Activated naive CD8-positive, alpha-beta T cell treated with anti-CD3 and anti-CD28 coated beads, Interleukin-2, amount 10 ng/mL, durations not matched to agents 7 days and 5 days (primary cell): Measurements from ENCODE around the gene AHDC1. TPM values are rescaled to one million over a fixed set of nuclear protein-coding genes. Genes with fewer than 3 reads are reported as not detected.

Source experiments
- ATAC-seq: fragments of 150-1000 bp; cut with Tn5 transposase; one replicate; pipeline ENCODE4 v1.10.0; 2021; ENCODE audit warnings: low read depth, moderate library complexity
- POLR2A ChIA-PET: fragments of 350-600 bp; sonication (Branson Sonifier 250); formaldehyde crosslinking; loops from one replicate; lab custom pipeline; 2021; ENCODE audit warnings: antibody characterized with exemption; lab: Charles Lee
- DNase-seq: peaks from one replicate; pipeline ENCODE4 v3.0.0; 2021
- H3K27ac Mint-ChIP-seq: one replicate; pipeline ENCODE4 v1.8.0; 2022; ENCODE audit warnings: mild to moderate bottlenecking, mixed read lengths
- H3K27me3 Mint-ChIP-seq: one replicate; pipeline ENCODE4 v1.8.0; 2022; ENCODE audit warnings: mild to moderate bottlenecking, moderate library complexity, mixed read lengths
- H3K36me3 Mint-ChIP-seq: one replicate; pipeline ENCODE4 v1.8.0; 2021; ENCODE audit warnings: mild to moderate bottlenecking, mixed read lengths
- H3K4me1 Mint-ChIP-seq: one replicate; pipeline ENCODE4 v1.8.0; 2021; ENCODE audit warnings: mixed read lengths
- H3K4me3 Mint-ChIP-seq: one replicate; pipeline ENCODE4 v1.8.0; 2022; ENCODE audit warnings: mild to moderate bottlenecking, moderate library complexity, mixed read lengths
- H3K9me3 Mint-ChIP-seq: one replicate; pipeline ENCODE4 v1.8.0; 2021; ENCODE audit warnings: mixed read lengths
- total RNA-seq, 2 experiments: library from RNA; stranded (reverse); gene quantifications; one replicate each; pipeline ENCODE4 v1.2.3, GENCODE V29; 2021

The AHDC1 gene
- total RNA-seq, 2 experiments from 2014 or later: 21.6 to 22.2 TPM

DNA sequence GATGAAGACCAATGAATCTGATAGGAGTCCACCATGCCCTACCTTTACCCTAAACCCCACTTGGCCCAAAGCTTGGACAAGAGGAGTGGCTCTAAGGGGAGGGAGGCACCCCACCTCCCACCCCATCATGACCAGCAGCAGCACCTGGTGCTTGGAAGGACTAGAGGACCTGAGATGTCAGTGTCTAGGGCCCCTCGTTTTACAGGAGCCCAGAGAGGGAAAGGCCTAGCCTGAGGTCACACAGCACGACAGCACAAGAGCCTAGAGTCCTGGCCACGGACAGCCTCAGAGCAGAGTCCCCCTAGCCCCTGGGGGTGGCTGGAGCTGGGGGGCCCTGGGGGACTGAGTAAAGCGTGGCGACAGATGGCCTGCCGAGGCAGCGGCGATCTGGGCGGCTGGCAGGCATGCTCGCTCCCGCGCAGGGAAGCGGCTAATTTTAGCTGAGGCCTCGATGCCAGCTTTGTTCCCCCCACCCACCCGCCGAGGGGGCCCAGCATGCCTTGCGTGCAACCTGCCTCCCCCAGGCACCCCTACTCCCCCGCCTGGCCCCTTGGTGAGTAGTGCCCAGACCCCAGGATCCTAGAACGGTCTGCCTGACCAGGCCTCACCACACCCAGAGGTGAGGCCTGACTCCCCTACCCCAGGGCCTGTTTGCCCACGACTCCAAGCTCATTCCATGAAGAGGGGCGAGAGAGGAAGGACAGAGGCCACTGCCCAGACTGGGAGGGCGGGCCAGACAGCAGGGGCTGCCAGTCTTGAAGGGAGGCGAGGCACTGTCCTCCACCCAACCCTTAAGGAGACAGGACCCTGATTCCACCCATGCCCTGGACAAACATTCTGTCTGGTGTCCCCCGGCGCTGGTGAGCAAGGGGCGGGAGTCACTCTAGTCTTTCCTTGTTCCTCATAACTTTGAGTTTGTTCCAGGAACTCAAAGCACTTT is 39.0 kb downstream of the AHDC1 start:
- Mint-ChIP-seq H3K4me3 (no peak overlapping the region), H3K36me3 (no peaks in the 10 kb centered on the region), H3K9me3 (no peaks in the 10 kb centered on the region), H3K27me3 (no peaks in the 10 kb centered on the region), H3K4me1 (peaks cover 23% of the 10 kb centered on the region), H3K27ac (no peak overlapping the region)
- ATAC-seq: no peak
- no peak for DNase-seq
- POLR2A ChIA-PET: interaction anchor here (0.9 kb wide), 1 partner anchor 32 kb away, joined by 3 read pairs; no protein-coding TSS in a partner anchor

DNA sequence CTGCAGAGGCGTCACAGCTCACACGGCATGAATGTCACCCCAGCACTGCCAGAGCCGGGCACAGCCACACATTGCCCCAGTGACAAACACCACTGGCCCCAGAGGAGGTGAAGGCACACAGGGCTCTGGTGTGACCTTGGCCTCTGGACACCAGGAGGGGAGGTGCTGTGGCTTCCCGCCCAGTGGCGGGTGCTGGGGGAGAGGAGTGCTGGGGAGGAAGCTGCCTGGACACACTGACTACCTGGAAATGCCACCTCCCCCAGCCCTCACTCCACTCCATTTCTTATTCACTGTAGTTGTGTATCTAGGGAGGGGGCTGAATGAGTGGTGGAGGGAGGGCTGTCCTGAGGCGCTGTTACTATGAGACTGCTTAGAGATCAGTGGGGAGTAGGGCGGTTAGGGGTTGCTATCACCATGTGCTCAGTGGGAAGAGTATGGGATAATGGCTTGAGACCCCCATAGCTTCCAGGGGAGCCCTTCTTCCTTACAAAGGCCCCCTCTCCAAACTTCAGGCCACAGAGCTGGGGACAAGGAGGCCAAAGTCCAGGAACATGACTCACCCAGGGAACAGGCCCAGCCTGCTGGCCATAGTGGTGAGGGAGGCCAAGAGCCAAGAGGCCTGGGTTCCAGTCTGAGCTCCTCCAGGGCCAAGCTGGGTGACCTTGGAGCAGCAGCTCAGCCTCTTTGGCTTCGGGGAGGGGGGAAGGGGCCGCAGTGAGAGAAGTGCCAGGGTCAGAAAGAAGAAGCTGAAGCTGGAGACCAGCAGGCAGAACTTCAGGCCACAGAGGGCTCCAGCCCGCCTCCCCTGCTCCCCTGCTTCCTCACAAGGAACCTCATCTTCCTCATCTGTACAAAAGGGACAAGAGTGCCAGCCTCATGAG is 40.1 kb downstream of the AHDC1 start:
- Mint-ChIP-seq H3K4me1 (peaks cover 21% of the 10 kb centered on the region), H3K4me3 (no peak overlapping the region), H3K27me3 (no peaks in the 10 kb centered on the region), H3K9me3 (no peaks in the 10 kb centered on the region), H3K27ac (peak overlapping the region; percentile 13), H3K36me3 (no peaks in the 10 kb centered on the region)
- DNase-seq: no peak
- no peak for ATAC-seq
- POLR2A ChIA-PET: no interaction called here

DNA sequence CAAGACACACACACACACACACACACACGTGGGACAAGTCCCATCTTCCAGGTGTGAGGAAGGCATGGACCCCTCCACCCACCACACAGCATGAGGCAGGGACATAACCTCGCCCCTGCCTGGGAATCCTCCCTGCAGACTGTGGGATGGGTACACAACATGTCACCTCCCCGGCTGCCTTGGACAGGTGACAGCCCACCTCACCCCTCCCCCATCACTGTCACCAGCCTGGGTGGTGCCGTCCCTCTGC is 40.7 kb downstream of the AHDC1 start:
- no peak overlapping the region for H3K4me3 Mint-ChIP-seq
- no peak overlapping the region for H3K27ac Mint-ChIP-seq
- no peaks in the 10 kb centered on the region for H3K27me3 Mint-ChIP-seq
- no peak for DNase-seq
- POLR2A ChIA-PET: no interaction called here
- peaks cover 21% of the 10 kb centered on the region for H3K4me1 Mint-ChIP-seq
- no peak for ATAC-seq
- no peaks in the 10 kb centered on the region for H3K9me3 Mint-ChIP-seq
- no peaks in the 10 kb centered on the region for H3K36me3 Mint-ChIP-seq

DNA sequence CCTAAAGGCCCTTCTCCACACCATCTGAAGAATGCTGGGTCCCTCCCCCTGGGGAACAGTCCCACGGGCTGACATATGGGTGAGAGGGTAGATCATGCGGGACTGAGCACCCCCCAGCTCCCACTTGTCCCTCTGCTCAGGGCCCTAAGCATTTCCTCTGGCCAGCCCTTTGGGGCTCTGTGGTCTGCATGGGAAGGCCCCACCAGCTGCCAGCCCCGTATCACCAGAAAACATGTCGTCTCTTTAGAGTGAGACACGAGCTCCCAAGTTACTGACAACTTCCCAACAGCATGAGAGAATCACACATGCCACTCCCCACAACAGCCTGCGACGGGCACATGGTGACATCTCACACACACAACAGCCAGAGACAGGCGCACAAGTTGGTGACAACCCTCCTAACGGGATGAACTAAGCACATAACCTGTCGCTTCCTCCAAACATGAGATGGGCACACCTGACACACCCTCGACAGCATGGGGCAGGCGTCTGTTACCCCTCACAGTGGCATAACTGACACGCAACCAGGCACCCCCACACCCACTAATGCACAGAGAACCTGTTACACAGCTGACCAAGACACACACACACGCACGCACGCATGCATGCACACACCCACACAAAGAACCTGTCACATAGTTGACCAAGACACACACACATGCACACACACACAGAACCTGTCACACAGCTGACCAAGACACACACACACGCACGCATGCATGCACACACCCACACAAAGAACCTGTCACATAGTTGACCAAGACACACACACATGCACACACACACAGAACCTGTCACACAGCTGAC is 41.2 kb downstream of the AHDC1 start:
- no peaks in the 10 kb centered on the region for H3K27me3 Mint-ChIP-seq
- H3K4me1 Mint-ChIP-seq: peaks cover 18% of the 10 kb centered on the region
- no peaks in the 10 kb centered on the region for H3K36me3 Mint-ChIP-seq
- DNase-seq: no peak
- H3K9me3 Mint-ChIP-seq: no peaks in the 10 kb centered on the region
- ATAC-seq: no peak
- H3K4me3 Mint-ChIP-seq: no peak overlapping the region
- H3K27ac Mint-ChIP-seq: no peak overlapping the region
- POLR2A ChIA-PET: no interaction called here

DNA sequence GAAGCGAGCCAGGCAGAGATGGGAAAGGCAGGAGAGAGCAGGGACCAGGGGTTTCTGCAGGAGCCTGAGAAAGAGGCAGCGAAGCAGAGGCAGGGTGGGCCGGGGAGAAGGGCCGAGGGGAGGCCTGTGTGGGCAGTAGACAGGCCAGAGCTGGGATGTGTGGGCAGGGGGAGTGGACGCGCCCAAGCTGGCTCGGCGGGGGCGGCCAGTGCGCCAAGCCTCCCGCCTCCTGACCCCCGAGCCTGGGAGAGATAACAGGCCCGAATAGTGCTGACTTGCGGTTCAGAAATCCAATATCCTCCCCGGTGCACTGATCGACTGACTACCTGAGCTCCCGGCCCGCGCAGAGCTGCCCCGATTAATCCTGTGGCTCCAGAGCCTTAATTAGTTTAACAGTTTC is 41.9 kb downstream of the AHDC1 start:
- Mint-ChIP-seq H3K9me3 (no peaks in the 10 kb centered on the region), H3K36me3 (peaks cover 1% of the 10 kb centered on the region), H3K4me3 (no peak overlapping the region), H3K27me3 (no peaks in the 10 kb centered on the region), H3K4me1 (peaks cover 24% of the 10 kb centered on the region), H3K27ac (no peak overlapping the region)
- no peak for DNase-seq
- POLR2A ChIA-PET: no interaction called here
- no peak for ATAC-seq

DNA sequence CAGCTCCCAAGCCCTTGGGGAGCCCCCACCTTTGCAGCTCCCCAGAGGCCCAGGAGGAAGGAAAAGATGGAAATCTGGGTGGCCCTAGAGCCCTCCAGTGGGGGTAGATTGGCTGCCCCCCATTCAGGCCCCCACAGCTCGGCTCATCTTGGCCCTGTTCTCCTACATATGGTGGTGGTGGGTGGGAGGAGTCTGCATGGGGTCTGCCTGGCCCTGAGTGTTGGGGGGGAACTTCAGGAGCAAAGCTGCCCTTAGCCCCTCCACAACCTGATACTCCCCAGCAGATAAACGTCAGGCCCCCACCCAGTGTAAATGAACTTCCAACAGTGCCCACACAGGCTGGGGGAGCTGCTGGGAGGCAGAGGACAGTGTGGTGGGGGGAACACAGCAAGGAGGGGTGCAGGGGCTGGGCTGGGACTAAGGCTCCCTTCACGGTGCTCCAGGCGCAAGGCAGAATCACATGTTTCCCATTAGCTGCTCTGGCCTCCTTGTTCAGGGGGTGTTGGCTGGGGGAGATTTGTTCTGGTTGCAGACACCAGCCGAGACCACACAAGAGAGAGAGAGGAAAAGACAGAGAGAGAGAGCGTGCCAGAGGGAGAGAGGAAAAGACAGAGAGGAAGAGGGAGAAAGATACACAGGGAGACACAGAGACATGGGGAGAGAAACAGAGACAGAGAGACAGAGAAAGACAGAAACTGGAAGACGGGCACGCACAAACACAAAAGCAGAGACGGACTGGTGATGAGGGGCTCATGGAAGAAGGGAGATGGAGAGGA is 42.6 kb downstream of the AHDC1 start:
- H3K4me3 Mint-ChIP-seq: no peak overlapping the region
- DNase-seq: no peak
- H3K36me3 Mint-ChIP-seq: peaks cover 1% of the 10 kb centered on the region
- H3K9me3 Mint-ChIP-seq: no peaks in the 10 kb centered on the region
- no peak for ATAC-seq
- peaks cover 29% of the 10 kb centered on the region for H3K4me1 Mint-ChIP-seq
- POLR2A ChIA-PET: no interaction called here
- no peaks in the 10 kb centered on the region for H3K27me3 Mint-ChIP-seq
- no peak overlapping the region for H3K27ac Mint-ChIP-seq

DNA sequence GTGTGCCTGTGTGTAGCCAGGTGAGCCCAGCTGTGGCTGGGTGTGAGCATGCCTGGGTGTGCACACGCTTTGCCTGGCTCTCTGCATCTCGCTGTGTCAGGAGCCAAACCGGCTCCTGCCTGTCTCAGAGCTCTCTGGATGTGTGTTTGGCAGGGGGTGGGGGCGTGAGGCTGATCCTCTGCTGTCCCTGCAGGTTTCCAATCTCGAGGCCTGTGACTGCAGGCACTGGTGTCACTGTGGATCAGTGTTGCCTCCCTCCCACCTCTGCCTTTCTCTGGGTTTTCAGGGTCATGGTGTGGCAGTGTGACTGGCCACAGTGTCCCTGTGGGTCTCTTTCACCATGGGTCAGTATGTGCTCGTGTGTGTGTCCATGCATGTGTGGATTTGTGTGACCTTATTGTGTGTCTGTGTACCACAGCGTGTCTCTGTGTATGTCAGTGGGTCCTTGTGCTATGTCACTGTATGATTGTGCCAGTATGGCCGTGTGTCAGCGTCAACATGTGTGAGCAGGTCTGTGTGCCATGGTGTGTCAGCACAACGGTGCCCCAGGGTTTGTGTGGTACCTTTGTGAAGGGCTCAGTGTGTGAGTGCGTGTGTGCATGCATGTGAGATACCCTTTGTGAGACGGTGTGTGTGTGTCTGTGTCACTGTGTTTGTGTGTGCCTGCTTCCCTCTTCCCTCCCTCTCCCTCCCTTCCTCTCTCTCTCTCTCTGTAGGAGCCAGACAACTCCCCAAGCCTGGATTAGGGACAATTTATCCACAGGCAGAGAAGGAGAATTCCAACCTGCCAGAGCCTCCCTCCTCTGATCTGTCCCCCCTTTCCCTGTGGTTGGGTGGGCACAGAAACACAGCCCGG is 43.4 kb downstream of the AHDC1 start:
- POLR2A ChIA-PET: no interaction called here
- no peak for ATAC-seq
- Mint-ChIP-seq H3K27ac (peak overlapping the region; percentile 6), H3K4me1 (peaks cover 32% of the 10 kb centered on the region), H3K27me3 (no peaks in the 10 kb centered on the region), H3K36me3 (peaks cover 1% of the 10 kb centered on the region), H3K4me3 (no peak overlapping the region), H3K9me3 (no peaks in the 10 kb centered on the region)
- no peak for DNase-seq

DNA sequence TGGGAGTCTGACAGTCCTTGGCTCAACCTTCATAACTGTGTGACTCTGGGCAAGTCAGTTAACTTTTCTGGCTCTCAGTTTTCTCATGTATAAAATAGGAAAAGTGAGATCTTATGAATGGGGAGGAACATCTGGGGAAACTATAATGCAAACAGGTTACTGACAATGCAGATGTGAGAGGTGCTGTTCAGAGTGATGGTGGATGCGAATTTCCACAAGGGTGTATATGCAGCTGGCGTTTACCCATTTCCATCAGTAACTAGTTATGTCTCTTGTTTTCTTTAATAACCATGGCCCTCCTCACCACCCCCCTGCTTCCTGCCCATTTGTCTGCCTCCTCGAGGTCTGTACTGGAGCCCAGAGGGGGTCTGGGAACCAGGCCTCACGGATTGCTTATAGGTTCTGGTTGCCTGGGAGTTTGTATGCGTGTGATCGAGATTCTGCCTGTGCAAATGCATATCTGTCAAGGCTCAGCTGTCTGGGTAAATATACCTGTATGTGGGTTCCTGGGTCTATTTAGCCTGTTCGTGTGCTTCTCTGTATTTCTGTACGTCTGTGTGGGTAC is 44.4 kb downstream of the AHDC1 start:
- H3K4me1 Mint-ChIP-seq: peaks cover 38% of the 10 kb centered on the region

DNA sequence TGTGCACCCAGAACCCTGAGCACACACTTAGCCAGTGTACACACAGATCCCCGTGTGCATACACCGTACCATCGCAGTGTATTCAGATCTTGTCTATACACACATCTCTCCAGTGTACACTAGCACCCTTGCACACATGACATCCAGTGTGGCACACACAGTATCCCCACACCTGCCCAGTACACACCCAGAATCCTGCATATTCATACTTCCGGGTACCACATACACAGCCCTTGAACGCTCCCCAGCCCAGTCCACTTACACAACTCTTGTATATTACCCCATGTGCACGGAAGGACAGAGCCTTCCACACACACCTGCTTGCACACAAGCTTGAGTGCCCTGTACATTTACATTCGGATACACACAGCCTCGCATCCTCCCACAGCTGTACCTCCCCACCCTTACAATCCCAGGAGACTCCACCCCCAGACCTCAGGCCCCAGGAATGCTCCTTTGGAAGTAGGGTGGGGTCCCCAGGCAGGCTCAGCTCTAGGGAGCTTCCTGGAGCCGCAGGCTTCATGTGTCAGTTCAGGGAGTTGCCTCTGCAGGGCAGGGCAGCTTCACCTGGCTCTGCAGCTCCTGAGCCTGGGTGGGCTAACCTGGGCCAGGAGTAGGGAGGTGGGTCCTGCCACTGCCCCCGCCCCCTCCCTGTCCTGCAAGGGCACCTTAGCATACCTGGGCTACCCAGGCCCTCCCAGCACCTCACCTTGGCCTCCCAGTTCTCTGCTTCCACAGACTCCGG is 46.2 kb downstream of the AHDC1 start:
- no peak for ATAC-seq
- Mint-ChIP-seq H3K27me3 (no peaks in the 10 kb centered on the region), H3K9me3 (no peaks in the 10 kb centered on the region), H3K4me1 (peaks cover 34% of the 10 kb centered on the region), H3K4me3 (peak overlapping the region; percentile 45), H3K27ac (peak overlapping the region; percentile 83), H3K36me3 (peaks cover 4% of the 10 kb centered on the region)
- no peak for DNase-seq
- POLR2A ChIA-PET: interaction anchor here (1.0 to 3.0 kb wide), 6 partner anchors 32 to 67 kb away, joined by 3 to 14 read pairs (median 5); partner anchors contain the start of gene WASF2

More for the DNA sequence above, 44.4 kb downstream of the AHDC1 start:
- no peaks in the 10 kb centered on the region for H3K9me3 Mint-ChIP-seq
- H3K36me3 Mint-ChIP-seq: peaks cover 3% of the 10 kb centered on the region
- H3K4me3 Mint-ChIP-seq: no peak overlapping the region
- DNase-seq (no peak), ATAC-seq (no peak)
- peak overlapping the region; percentile 17 for H3K27ac Mint-ChIP-seq
- POLR2A ChIA-PET: interaction anchor here (0.6 kb wide), 1 partner anchor 274 kb away, joined by 3 read pairs; no protein-coding TSS in a partner anchor
- H3K27me3 Mint-ChIP-seq: no peaks in the 10 kb centered on the region

DNA sequence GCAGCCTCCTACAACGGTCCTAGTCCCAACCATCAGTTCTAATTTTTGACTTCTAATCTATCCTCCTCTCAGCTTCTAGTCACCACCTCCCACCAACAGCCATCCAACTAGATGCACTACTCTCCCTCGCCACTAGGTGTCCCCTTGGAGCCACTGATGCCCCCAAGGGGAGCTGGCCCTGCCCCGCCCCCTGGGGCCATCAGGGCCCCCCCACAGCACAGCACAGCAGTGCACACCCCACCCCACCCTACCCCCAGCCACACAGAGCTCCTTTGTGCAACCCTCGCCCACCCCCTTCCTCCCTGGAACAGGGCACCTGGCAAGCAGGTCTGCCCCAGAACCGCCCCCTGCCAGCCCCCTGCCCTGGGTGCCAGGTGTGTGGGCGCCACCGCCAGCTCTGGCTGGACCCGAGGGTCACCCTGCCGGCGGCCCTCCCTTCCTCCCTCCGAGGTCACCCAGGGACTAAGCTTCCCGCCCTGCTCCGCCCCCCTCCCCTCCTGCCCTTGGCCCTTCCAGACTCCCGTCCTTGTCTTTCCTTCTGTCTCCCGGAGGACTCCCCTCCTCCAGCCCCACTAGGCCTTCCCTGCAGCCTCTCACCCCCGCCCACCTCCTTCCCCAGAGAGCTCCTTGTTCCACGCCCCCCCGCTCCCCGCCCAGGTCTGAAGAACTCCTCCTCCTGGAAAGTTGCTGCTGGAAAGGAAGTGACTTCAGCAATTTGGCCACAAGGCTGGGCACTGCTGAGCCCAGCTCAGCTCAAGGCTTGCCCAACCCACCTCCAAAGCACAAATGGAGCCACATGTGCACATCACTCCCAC is 47.0 kb downstream of the AHDC1 start:
- no peaks in the 10 kb centered on the region for H3K27me3 Mint-ChIP-seq
- DNase-seq: peak; percentile 75
- H3K36me3 Mint-ChIP-seq: peaks cover 4% of the 10 kb centered on the region

More for the DNA sequence above, 47.0 kb downstream of the AHDC1 start:
- Mint-ChIP-seq H3K4me1 (peaks cover 32% of the 10 kb centered on the region), H3K4me3 (peak overlapping the region; percentile 46), H3K9me3 (no peaks in the 10 kb centered on the region), H3K27ac (peak overlapping the region; percentile 85)
- peak; percentile 53 for ATAC-seq
- POLR2A ChIA-PET: interaction anchor here (0.7 to 3.0 kb wide), 10 partner anchors 11 to 106 kb away, joined by 3 to 21 read pairs (median 6); partner anchors contain the start of genes AHDC1 and WASF2
